Right lobe of liver (tissue), 6 donors: ENCODE results near the gene S100A16. TPM values are rescaled to one million over a fixed set of nuclear protein-coding genes. Genes with fewer than 3 reads are reported as not detected.

Experiments
- ATAC-seq, 4 donors: fragments of 200-7000 bp; cut with Tn5 transposase; one replicate each; pipeline ENCODE4 v1.9.1; 2020; ENCODE audit warnings: mild to moderate bottlenecking in 4 of 4, moderate library complexity in 4 of 4
- DNase-seq, 3 donors: peaks; one replicate each; pipeline ENCODE4 v3.0.0-alpha.2; 2020
- H3K27ac ChIP-seq, 3 donors: fragments of 200-600 bp; one replicate each; pipeline ENCODE4 v1.8.0; 2022
- H3K27me3 ChIP-seq, 2 donors: fragments of 200-600 bp; one replicate each; pipeline ENCODE4 v1.8.0; 2022
- H3K36me3 ChIP-seq, 4 donors: fragments of 200-600 bp; sonication (generic) in 1 of 4; one replicate each; pipeline versions ENCODE4 v1.5.1 to v1.8.0; 2017 to 2022; ENCODE audit warnings: control low read depth in 1 of 4
- H3K4me1 ChIP-seq, 4 donors: fragments of 200-600 bp; sonication (generic) in 1 of 4; one replicate each; pipeline versions ENCODE4 v1.5.1 to v1.8.0; 2017 to 2022; ENCODE audit warnings: control low read depth in 1 of 4
- H3K4me3 ChIP-seq, 3 donors: fragments of 200-600 bp; one replicate each; pipeline ENCODE4 v1.8.0; 2022
- H3K9me3 ChIP-seq, 4 donors: fragments of 200-600 bp; sonication (generic) in 1 of 4; one replicate each; pipeline versions ENCODE4 v1.5.1 to v1.8.0; 2017 to 2022; ENCODE audit warnings: control low read depth in 1 of 4
- CTCF ChIP-seq, 4 donors: fragments of 200-600 bp in 3 of 4; fragments of 450-650 bp in 1 of 4; IDR thresholded peaks; one replicate each; pipeline versions ENCODE4 v1.5.1 to v1.8.0; 2016 to 2022; ENCODE audit warnings: antibody characterized with exemption in 4 of 4, mild to moderate bottlenecking in 2 of 4
- POLR2A ChIP-seq: fragments of 450-650 bp; IDR thresholded peaks from one replicate; pipeline ENCODE4 v1.6.1; 2017; ENCODE audit warnings: antibody characterized with exemption, mild to moderate bottlenecking
- whole genome bisulfite sequencing: methylation state at CpG from one replicate; pipeline ENCODE4 v1.1.6; 2018; ENCODE audit warnings: low coverage, low lambda C conversion rate; ENCODE audit not compliant: insufficient coverage; ENCODE audit errors: missing lambda C conversion rate; 5-methylcytosine and 5-hydroxymethylcytosine counted together
- intact Hi-C, 2 donors: fragments of 100-400 bp; cut with DNase I; formaldehyde crosslinking; loops; one replicate each; pipeline versions ENCODE4 v1.11.2 to v1.14.1; 2022
- total RNA-seq, 6 experiments: library from RNA; depleted of rRNA in 2 of 6; stranded (reverse); fragments of >200 nt in 2 of 6; fragmentation: NEBNext Ultra II Directional in 3 of 6; extraction: Animal tissue kit (Norgen Biotek cat#: 25700) in 3 of 6; gene quantifications; one replicate each; pipeline versions ENCODE4 v1.1.0 to v1.2.4, GENCODE V29; 2016 to 2023
- donor health status: DM: no; HTN: yes; CAD: no.
- donor health status: DM: no; HTN: no; CAD: no.
- donor health status: DM: no; HTN: no; CAD: no.
- donor health status: DM: no; HTN: yes; CAD: no.
- donor health status: DM: no; HTN: yes; CAD: no.

S100A16 gene
- total RNA-seq, 6 experiments from 2014 or later: 55.9 to 151 (median 71.8) TPM

GRCh38 chr1:153607381-153607780, 5.6 kb downstream of the S100A16 start:
- DNase-seq (no peak), ATAC-seq (no peak)
- Histone ChIP-seq H3K27ac (no peak overlapping the region), H3K4me3 (peak overlapping the region in 1 of 3 donors; percentile 36), H3K27me3 (no peaks in the 10 kb centered on the region), H3K4me1 (peaks cover 0 to 23% (median 10%) of the 10 kb centered on the region in 4 donors), H3K36me3 (peaks cover 0 to 14% (median 5%) of the 10 kb centered on the region in 4 donors), H3K9me3 (no peaks in the 10 kb centered on the region)
- intact Hi-C loops: no loop called here
- TF ChIP-seq POLR2A (no peak), CTCF (IDR thresholded peaks at IDR 0.05) (no peak)
- WGBS: no CpG with 5 or more reads among the region's 8 CpGs

GRCh38 chr1:153606194-153606593, 6.7 kb downstream of the S100A16 start:
- Histone ChIP-seq H3K27ac (no peak overlapping the region), H3K36me3 (peaks cover 0 to 14% (median 5%) of the 10 kb centered on the region in 4 donors), H3K9me3 (no peaks in the 10 kb centered on the region), H3K27me3 (no peaks in the 10 kb centered on the region), H3K4me3 (no peak overlapping the region), H3K4me1 (peaks cover 0 to 23% (median 10%) of the 10 kb centered on the region in 4 donors)
- DNase-seq: no peak
- WGBS: 96% methylated on average over 8 of the region's 11 CpGs
- ATAC-seq: no peak
- intact Hi-C loops: no loop called here
- no peak for TF ChIP-seq CTCF (IDR thresholded peaks at IDR 0.05)
- no peak for TF ChIP-seq POLR2A

GRCh38 chr1:153602749-153603148, 10.2 kb downstream of the S100A16 start:
- ATAC-seq (no peak), DNase-seq (no peak)
- no peaks in the 10 kb centered on the region for H3K27me3 ChIP-seq
- peaks cover 0 to 14% (median 5%) of the 10 kb centered on the region in 4 donors for H3K36me3 ChIP-seq
- H3K9me3 ChIP-seq: no peaks in the 10 kb centered on the region
- 82% methylated on average over 6 of the region's 6 CpGs for WGBS
- no peaks in the 10 kb centered on the region for H3K4me1 ChIP-seq
- no peak overlapping the region for H3K27ac ChIP-seq
- no peak for TF ChIP-seq CTCF (IDR thresholded peaks at IDR 0.05)
- no peak for TF ChIP-seq POLR2A
- no peak overlapping the region for H3K4me3 ChIP-seq
- intact Hi-C loops: no loop called here

DNA sequence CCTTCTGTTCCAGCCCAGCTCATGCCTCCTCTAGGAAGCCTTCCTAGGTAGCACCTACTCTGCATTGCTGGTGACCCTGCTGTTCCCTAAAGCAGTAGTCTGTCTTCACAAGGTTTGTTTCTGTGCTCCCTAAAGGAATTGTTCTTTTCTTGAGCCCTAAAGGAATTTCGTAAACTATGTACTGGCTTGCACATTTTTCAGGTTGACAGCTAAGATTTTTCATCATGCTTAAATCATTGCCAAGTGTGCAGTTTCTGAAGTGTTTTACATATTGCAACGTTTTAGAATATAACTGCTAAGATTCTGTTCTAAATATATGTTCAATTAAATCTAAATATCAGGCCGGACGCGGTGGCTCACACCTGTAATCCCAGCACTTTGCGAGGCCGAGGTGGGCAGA, 13.1 kb downstream of the S100A16 start:
- Histone ChIP-seq H3K4me1 (no peaks in the 10 kb centered on the region), H3K36me3 (no peaks in the 10 kb centered on the region), H3K9me3 (no peaks in the 10 kb centered on the region), H3K27me3 (no peaks in the 10 kb centered on the region), H3K27ac (no peak overlapping the region), H3K4me3 (no peak overlapping the region)
- ATAC-seq: no peak
- WGBS: 89% methylated on average over 7 of the region's 7 CpGs
- DNase-seq: no peak
- TF ChIP-seq POLR2A (no peak), CTCF (IDR thresholded peaks at IDR 0.05) (no peak)
- intact Hi-C loops: no loop called here
